CD8-positive, alpha-beta memory T cell (primary cell): ENCODE results near the gene SERTAD2. TPM values are rescaled to one million over a fixed set of nuclear protein-coding genes. Genes with fewer than 3 reads are reported as not detected.

Experiments
- CTCF ChIA-PET: fragments of 350-600 bp; sonication (Branson Sonifier 250); formaldehyde crosslinking; loops from one replicate; lab custom pipeline; 2021; ENCODE audit warnings: antibody characterized with exemption; lab: Charles Lee
- POLR2A ChIA-PET: fragments of 350-600 bp; sonication (Branson Sonifier 250); formaldehyde crosslinking; loops from one replicate; lab custom pipeline; 2021; ENCODE audit warnings: antibody characterized with exemption; lab: Charles Lee
- DNase-seq, 5 donors: peaks; one replicate each; pipeline versions ENCODE4 v3.0.0 to v3.0.0-alpha.2; 2020 to 2022; ENCODE audit warnings: mixed read lengths in 1 of 5
- H3K27ac ChIP-seq: one replicate; pipeline ENCODE4 v1.7.0; 2013; ENCODE audit warnings: low read depth, mild to moderate bottlenecking, low read length, moderate library complexity
- H3K27me3 ChIP-seq: 2 replicates; pipeline ENCODE4 v1.7.0; 2013; ENCODE audit warnings: low read length, mild to moderate bottlenecking; ENCODE audit not compliant: insufficient read depth, poor library complexity, severe bottlenecking
- H3K36me3 ChIP-seq: 2 replicates; pipeline ENCODE4 v1.7.0; 2013; ENCODE audit warnings: mild to moderate bottlenecking, low read length, moderate library complexity; ENCODE audit not compliant: insufficient read depth
- H3K4me1 ChIP-seq: 2 replicates; pipeline ENCODE4 v1.7.0; 2013; ENCODE audit warnings: mild to moderate bottlenecking, low read length, moderate library complexity; ENCODE audit not compliant: insufficient read depth
- H3K4me3 ChIP-seq: 2 replicates; pipeline ENCODE4 v1.7.0; 2013; ENCODE audit warnings: mild to moderate bottlenecking, low read length
- H3K9me3 ChIP-seq: 2 replicates; pipeline ENCODE4 v1.7.0; 2013; ENCODE audit warnings: mild to moderate bottlenecking, low read length
- H3K27ac Mint-ChIP-seq, 8 donors: one replicate each; pipeline ENCODE4 v1.8.0; 2020 to 2021; ENCODE audit warnings: mixed read lengths in 8 of 8, mild to moderate bottlenecking in 6 of 8, inconsistent platforms in 3 of 8, moderate library complexity in 3 of 8
- H3K27me3 Mint-ChIP-seq, 2 donors: one replicate each; pipeline ENCODE4 v1.8.0; 2020 to 2021; ENCODE audit warnings: mixed read lengths in 2 of 2, mild to moderate bottlenecking in 1 of 2, moderate library complexity in 1 of 2
- H3K36me3 Mint-ChIP-seq, 3 donors: one replicate each; pipeline ENCODE4 v1.8.0; 2020 to 2021; ENCODE audit warnings: mixed read lengths in 3 of 3, inconsistent platforms in 1 of 3, mild to moderate bottlenecking in 1 of 3
- H3K4me1 Mint-ChIP-seq, 3 donors: one replicate each; pipeline ENCODE4 v1.8.0; 2020 to 2021; ENCODE audit warnings: mixed read lengths in 3 of 3, inconsistent platforms in 1 of 3, mild to moderate bottlenecking in 1 of 3
- H3K4me3 Mint-ChIP-seq, 7 donors: one replicate each; pipeline ENCODE4 v1.8.0; 2020 to 2021; ENCODE audit warnings: mixed read lengths in 7 of 7, mild to moderate bottlenecking in 6 of 7, moderate library complexity in 4 of 7, inconsistent platforms in 2 of 7
- H3K9me3 Mint-ChIP-seq, 5 donors: one replicate each; pipeline ENCODE4 v1.8.0; 2020 to 2022; ENCODE audit warnings: mixed read lengths in 5 of 5, mild to moderate bottlenecking in 3 of 5, moderate library complexity in 2 of 5, inconsistent platforms in 1 of 5
- polyA plus RNA-seq: library from polyadenylated mRNA; unstranded; fragments of 300-500 nt; fragmentation: Illumina TruSeq; gene quantifications from one replicate; pipeline ENCODE4 v1.2.3, GENCODE V29; 2021
- total RNA-seq, 2 experiments: library from RNA; stranded (reverse); gene quantifications; one replicate each; pipeline ENCODE4 v1.2.3, GENCODE V29; 2021

SERTAD2 gene
- total and polyA plus RNA-seq, 3 experiments from 2014 or later = 6.3 to 21.4 (median 20.6) TPM

DNA sequence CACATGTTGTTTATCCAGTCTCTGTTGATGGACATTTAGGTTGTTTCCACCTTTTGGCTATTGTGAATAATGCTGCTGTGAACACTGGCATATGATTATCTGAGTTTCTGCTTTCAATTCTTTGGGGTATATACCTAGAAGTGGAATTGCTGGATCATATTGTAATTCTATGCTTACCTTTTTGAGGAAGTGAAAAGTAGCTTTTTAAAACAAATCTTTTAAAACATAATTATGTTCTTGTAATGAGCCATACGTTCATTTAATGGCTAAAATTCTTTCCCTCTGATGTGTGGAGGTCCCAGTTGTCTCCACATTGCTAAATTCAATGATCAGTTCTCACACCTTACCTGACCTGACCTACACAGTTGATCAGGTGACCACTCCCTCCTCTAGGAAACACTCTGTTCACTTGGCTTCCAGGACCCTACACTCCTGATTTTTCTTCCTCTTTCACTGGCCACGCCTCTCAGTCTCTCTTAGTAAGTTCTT, 27.8 kb upstream of the SERTAD2 start:
- Histone ChIP-seq H3K36me3 (no peaks in the 10 kb centered on the region), H3K27ac (no peak overlapping the region), H3K4me3 (no peak overlapping the region), H3K9me3 (no peaks in the 10 kb centered on the region), H3K4me1 (peaks cover 14% of the 10 kb centered on the region), H3K27me3 (no peaks in the 10 kb centered on the region)
- Mint-ChIP-seq H3K27ac (no peak overlapping the region), H3K27me3 (no peaks in the 10 kb centered on the region), H3K4me1 (peaks cover 14 to 24% (median 19%) of the 10 kb centered on the region in 3 donors), H3K4me3 (no peak overlapping the region), H3K36me3 (no peaks in the 10 kb centered on the region), H3K9me3 (no peaks in the 10 kb centered on the region)
- POLR2A ChIA-PET = no interaction called here
- DNase-seq = no peak
- CTCF ChIA-PET = no interaction called here

DNA sequence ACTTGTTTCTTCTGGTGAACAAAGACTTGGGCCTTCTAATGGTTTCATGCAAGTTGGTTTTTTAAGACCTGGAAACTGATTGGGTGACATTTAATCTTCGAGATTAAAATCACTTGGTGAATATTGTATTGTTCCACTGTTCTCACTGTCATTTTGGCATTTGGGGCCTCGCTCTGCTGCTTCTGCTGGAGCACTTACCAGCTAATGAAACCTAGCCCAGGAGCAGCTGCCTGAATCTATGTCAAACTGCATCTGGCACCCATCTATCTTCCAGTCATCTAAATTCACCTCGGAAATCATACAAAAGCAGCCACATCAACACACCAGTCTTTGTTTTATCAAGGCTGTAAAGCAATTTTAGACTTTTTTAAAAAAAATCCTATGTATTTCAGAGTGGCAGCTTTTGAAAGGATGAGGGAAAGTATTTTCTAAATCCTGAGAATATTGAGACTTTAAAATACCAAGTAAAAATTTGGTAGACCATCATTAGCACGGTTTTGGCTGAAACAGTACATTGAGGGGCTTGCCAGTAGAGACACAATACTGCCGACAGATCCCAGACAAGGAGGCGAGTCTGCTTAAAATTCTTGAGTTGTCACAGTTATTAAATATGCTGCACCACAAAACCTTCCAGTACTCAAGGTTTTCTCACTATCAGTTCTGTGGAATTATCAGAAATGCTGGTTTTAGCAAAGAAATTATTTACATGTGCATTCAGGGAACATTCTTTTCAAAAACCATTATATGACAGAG, 26.1 kb upstream of the SERTAD2 start:
- Histone ChIP-seq H3K36me3 (no peaks in the 10 kb centered on the region), H3K27ac (no peak overlapping the region), H3K4me3 (no peak overlapping the region), H3K9me3 (no peaks in the 10 kb centered on the region), H3K4me1 (peaks cover 14% of the 10 kb centered on the region), H3K27me3 (no peaks in the 10 kb centered on the region)
- DNase-seq = peak in 1 of 5 donors; percentile 14
- Mint-ChIP-seq H3K36me3 (no peaks in the 10 kb centered on the region), H3K4me3 (peak overlapping the region in 1 of 7 donors; percentile 25), H3K4me1 (peaks cover 14 to 27% (median 19%) of the 10 kb centered on the region in 3 donors), H3K9me3 (no peaks in the 10 kb centered on the region), H3K27ac (peak overlapping the region in 3 of 8 donors; percentile 47 to 90 (median 48)), H3K27me3 (no peaks in the 10 kb centered on the region)
- ChIA-PET CTCF (interaction anchor here (0.7 to 1.5 kb wide), 3 partner anchors 26 to 71 kb away, joined by 3 to 4 read pairs (median 3); partner anchors contain the start of gene SERTAD2), POLR2A (interaction anchor here (0.6 kb wide), 1 partner anchor 101 kb away, joined by 3 read pairs; no protein-coding TSS in a partner anchor)

GRCh38 chr2:64678771-64679590, 25.3 kb upstream of the SERTAD2 start:
- H3K36me3 Mint-ChIP-seq = no peaks in the 10 kb centered on the region
- no peaks in the 10 kb centered on the region for H3K9me3 ChIP-seq
- peaks cover 14 to 27% (median 19%) of the 10 kb centered on the region in 3 donors for H3K4me1 Mint-ChIP-seq
- DNase-seq = no peak
- peak overlapping the region in 3 of 8 donors; percentile 48 to 83 (median 74) for H3K27ac Mint-ChIP-seq
- no peaks in the 10 kb centered on the region for H3K36me3 ChIP-seq
- peak overlapping the region in 1 of 7 donors; percentile 3 for H3K4me3 Mint-ChIP-seq
- H3K27me3 Mint-ChIP-seq = no peaks in the 10 kb centered on the region
- no peak overlapping the region for H3K4me3 ChIP-seq
- POLR2A ChIA-PET = interaction anchor here (0.6 kb wide), 1 partner anchor 102 kb away, joined by 3 read pairs; no protein-coding TSS in a partner anchor
- H3K27me3 ChIP-seq = no peaks in the 10 kb centered on the region
- CTCF ChIA-PET = interaction anchor here (0.7 to 1.7 kb wide), 5 partner anchors 24 to 72 kb away, joined by 3 to 6 read pairs (median 3); partner anchors contain the start of gene SERTAD2
- H3K4me1 ChIP-seq = peaks cover 14% of the 10 kb centered on the region
- no peaks in the 10 kb centered on the region for H3K9me3 Mint-ChIP-seq
- H3K27ac ChIP-seq = no peak overlapping the region

DNA sequence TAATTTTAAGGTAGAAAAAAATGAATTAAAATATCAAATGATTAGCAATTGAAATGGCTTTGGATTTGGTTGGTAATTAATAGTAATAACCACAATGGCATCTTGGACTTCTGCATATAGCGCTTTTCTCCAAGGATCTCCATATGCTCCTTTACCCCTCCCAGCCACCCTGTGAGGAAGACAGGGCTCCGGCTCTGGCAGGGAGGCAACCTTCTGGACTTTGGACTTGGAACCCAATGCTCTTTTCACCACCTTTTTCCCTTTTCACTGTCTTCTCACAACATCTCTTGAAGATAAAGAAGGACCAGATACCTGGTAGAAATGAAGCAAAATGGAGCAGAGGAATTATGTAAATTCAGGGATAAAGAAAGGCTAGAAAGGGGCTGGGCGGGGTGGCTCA, 23.8 kb upstream of the SERTAD2 start:
- CTCF ChIA-PET = interaction anchor here (1.3 to 1.7 kb wide), 2 partner anchors 11 to 23 kb away, joined by 3 to 6 read pairs; partner anchors contain the start of gene SERTAD2
- Mint-ChIP-seq H3K36me3 (no peaks in the 10 kb centered on the region), H3K4me1 (peaks cover 14 to 34% (median 19%) of the 10 kb centered on the region in 3 donors), H3K27ac (no peak overlapping the region), H3K9me3 (no peaks in the 10 kb centered on the region), H3K4me3 (no peak overlapping the region), H3K27me3 (no peaks in the 10 kb centered on the region)
- Histone ChIP-seq H3K9me3 (no peaks in the 10 kb centered on the region), H3K27me3 (no peaks in the 10 kb centered on the region), H3K4me3 (no peak overlapping the region), H3K4me1 (peaks cover 14% of the 10 kb centered on the region), H3K36me3 (no peaks in the 10 kb centered on the region), H3K27ac (no peak overlapping the region)
- POLR2A ChIA-PET = no interaction called here
- no peak for DNase-seq

- Mint-ChIP-seq H3K9me3 (no peaks in the 10 kb centered on the region), H3K27me3 (no peaks in the 10 kb centered on the region), H3K4me3 (no peak overlapping the region), H3K27ac (peak overlapping the region in 1 of 8 donors; percentile 26), H3K36me3 (no peaks in the 10 kb centered on the region), H3K4me1 (peaks cover 14 to 31% (median 19%) of the 10 kb centered on the region in 3 donors)
- CTCF ChIA-PET = no interaction called here
- Histone ChIP-seq H3K27me3 (no peaks in the 10 kb centered on the region), H3K36me3 (no peaks in the 10 kb centered on the region), H3K27ac (no peak overlapping the region), H3K9me3 (no peaks in the 10 kb centered on the region), H3K4me1 (peaks cover 14% of the 10 kb centered on the region), H3K4me3 (no peak overlapping the region)
- POLR2A ChIA-PET = interaction anchor here (1.3 kb wide), 1 partner anchor 22 kb away, joined by 6 read pairs; the partner anchor contains the start of gene SERTAD2
- no peak for DNase-seq
Observed at GRCh38 chr2:64675860-64676259, 22.1 kb upstream of the SERTAD2 start.

GRCh38 chr2:64672708-64673107, 19.0 kb upstream of the SERTAD2 start:
- Mint-ChIP-seq H3K9me3 (no peaks in the 10 kb centered on the region), H3K27me3 (no peaks in the 10 kb centered on the region), H3K4me1 (peaks cover 0 to 9% (median 0%) of the 10 kb centered on the region in 3 donors), H3K4me3 (no peak overlapping the region), H3K27ac (no peak overlapping the region), H3K36me3 (no peaks in the 10 kb centered on the region)
- Histone ChIP-seq H3K4me1 (peaks cover 7% of the 10 kb centered on the region), H3K9me3 (no peaks in the 10 kb centered on the region), H3K27ac (no peak overlapping the region), H3K4me3 (no peak overlapping the region), H3K27me3 (no peaks in the 10 kb centered on the region), H3K36me3 (no peaks in the 10 kb centered on the region)
- DNase-seq = no peak
- CTCF ChIA-PET = interaction anchor here (0.9 to 3.1 kb wide), 2 partner anchors 19 to 42 kb away, joined by 3 to 8 read pairs; partner anchors contain the start of gene SERTAD2
- POLR2A ChIA-PET = no interaction called here

- Mint-ChIP-seq H3K27me3 (no peaks in the 10 kb centered on the region), H3K9me3 (no peaks in the 10 kb centered on the region), H3K4me3 (no peak overlapping the region), H3K36me3 (no peaks in the 10 kb centered on the region), H3K27ac (no peak overlapping the region), H3K4me1 (peaks cover 4 to 14% (median 7%) of the 10 kb centered on the region in 3 donors)
- CTCF ChIA-PET = no interaction called here
- no peak for DNase-seq
- H3K36me3 ChIP-seq = no peaks in the 10 kb centered on the region
- POLR2A ChIA-PET = no interaction called here
- no peaks in the 10 kb centered on the region for H3K9me3 ChIP-seq
- peaks cover 30% of the 10 kb centered on the region for H3K4me1 ChIP-seq
- H3K27me3 ChIP-seq = no peaks in the 10 kb centered on the region
- no peak overlapping the region for H3K27ac ChIP-seq
- H3K4me3 ChIP-seq = no peak overlapping the region
Observed at GRCh38 chr2:64670047-64670446, 16.3 kb upstream of the SERTAD2 start.
